ENCODE measurements around the gene MMRN2.

DNA sequence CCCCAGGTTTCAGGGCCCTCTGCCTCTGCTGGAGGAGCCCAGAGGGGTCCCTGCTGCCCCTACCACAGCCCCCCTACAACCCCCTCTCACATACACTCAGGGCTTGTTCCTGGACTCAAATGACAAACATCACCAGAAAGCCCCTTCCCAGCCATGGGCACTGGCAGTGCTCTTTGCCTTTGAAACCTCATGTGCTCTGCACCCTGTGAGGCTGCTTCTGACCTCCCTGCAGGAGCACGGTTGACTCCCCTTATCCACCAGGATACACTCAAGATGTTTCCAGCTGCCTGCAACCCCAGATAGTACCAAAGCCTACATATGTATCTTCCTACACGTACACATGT, 7.4 kb upstream of the MMRN2 start:
- TF ChIP-seq PATZ1 (CRISPR knock-in tag; IDR thresholded peaks at IDR 0.05; ENCODE audit: borderline replicate concordance) (no peak), ZNF70 (CRISPR knock-in tag; IDR thresholded peaks at IDR 0.05) (no peak), ZNF8 (CRISPR knock-in tag; IDR thresholded peaks at IDR 0.05) (no peak), ZFP30 (CRISPR knock-in tag; IDR thresholded peaks at IDR 0.05) (no peak), TSHZ2 (CRISPR knock-in tag; IDR thresholded peaks at IDR 0.05) (no peak), ARNTL (CRISPR knock-in tag; IDR thresholded peaks at IDR 0.05; ENCODE audit: borderline replicate concordance, low read depth) (no peak), TOX (CRISPR knock-in tag; IDR thresholded peaks at IDR 0.05; ENCODE audit: borderline replicate concordance) (no peak), PPARA (CRISPR knock-in tag; IDR thresholded peaks at IDR 0.05; ENCODE audit: borderline replicate concordance) (no peak), ISL1 (CRISPR knock-in tag; IDR thresholded peaks at IDR 0.05) (no peak), SNAI2 (CRISPR knock-in tag; IDR thresholded peaks at IDR 0.05) (no peak), RARB (CRISPR knock-in tag; IDR thresholded peaks at IDR 0.05) (no peak), ZNF565 (CRISPR knock-in tag; conservative IDR thresholded peaks at IDR 0.05; ENCODE audit: low read depth) (no peak), BACH2 (CRISPR knock-in tag; IDR thresholded peaks at IDR 0.05; ENCODE audit: borderline replicate concordance) (no peak)
- TF ChIP-seq, protein P1, sequence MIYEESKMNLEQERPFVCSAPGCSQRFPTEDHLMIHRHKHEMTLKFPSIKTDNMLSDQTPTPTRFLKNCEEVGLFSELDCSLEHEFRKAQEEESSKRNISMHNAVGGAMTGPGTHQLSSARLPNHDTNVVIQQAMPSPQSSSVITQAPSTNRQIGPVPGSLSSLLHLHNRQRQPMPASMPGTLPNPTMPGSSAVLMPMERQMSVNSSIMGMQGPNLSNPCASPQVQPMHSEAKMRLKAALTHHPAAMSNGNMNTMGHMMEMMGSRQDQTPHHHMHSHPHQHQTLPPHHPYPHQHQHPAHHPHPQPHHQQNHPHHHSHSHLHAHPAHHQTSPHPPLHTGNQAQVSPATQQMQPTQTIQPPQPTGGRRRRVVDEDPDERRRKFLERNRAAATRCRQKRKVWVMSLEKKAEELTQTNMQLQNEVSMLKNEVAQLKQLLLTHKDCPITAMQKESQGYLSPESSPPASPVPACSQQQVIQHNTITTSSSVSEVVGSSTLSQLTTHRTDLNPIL (CRISPR knock-in tag; IDR thresholded peaks at IDR 0.05; ENCODE audit: low read depth): no peak

Data from SK-N-SH treated with all-trans-retinoic acid at 6 μM for 48 hours (cell line).